ENCODE results near the gene FRS2.

- TF ChIP-seq CTCF (IDR thresholded peaks at IDR 0.05 in 8 of 11, conservative IDR thresholded peaks at IDR 0.05 in 3 of 11) (no peak), POLR2A (IDR thresholded peaks at IDR 0.05) (no peak), POLR2AphosphoS5 (IDR thresholded peaks at IDR 0.05) (no peak)
These were observed 3.1 kb downstream of the FRS2 start for GRCh38 chr12:69473262-69473661.

All from spleen (tissue), 7 donors.